Kidney (tissue), 14 donors: ENCODE results near the gene MDGA2. TPM values are rescaled to one million over a fixed set of nuclear protein-coding genes. Genes with fewer than 3 reads are reported as not detected.

ENCODE experiments used
- DNase-seq, 5 donors: peaks; one replicate each; pipeline ENCODE4 v3.0.0-alpha.2; 2013 to 2020
- FAIRE-seq: peaks from 2 replicates; lab custom pipeline; 2012; peaks lifted over from hg19 to GRCh38; lab: Jason Lieb, UNC
- H3K27ac ChIP-seq, 2 donors: one replicate each; pipeline ENCODE4 v1.7.0; 2013; ENCODE audit warnings: low read depth in 2 of 2, low read length in 2 of 2, inconsistent platforms in 1 of 2
- H3K27me3 ChIP-seq: one replicate; pipeline ENCODE4 v1.7.1; 2013; ENCODE audit warnings: low read length, inconsistent platforms; ENCODE audit not compliant: control insufficient read depth, insufficient read depth
- H3K36me3 ChIP-seq, 3 donors: one replicate each; pipeline versions ENCODE4 v1.7.0 to v1.7.1; 2013; ENCODE audit warnings: low read length in 3 of 3, control low read depth in 1 of 3, inconsistent platforms in 1 of 3; ENCODE audit not compliant: insufficient read depth in 3 of 3, control insufficient read depth in 2 of 3
- H3K4me1 ChIP-seq, 3 donors: one replicate each; pipeline versions ENCODE4 v1.7.0 to v1.7.1; 2013; ENCODE audit warnings: low read length in 3 of 3, inconsistent platforms in 1 of 3, low read depth in 1 of 3; ENCODE audit not compliant: control insufficient read depth in 2 of 3, insufficient read depth in 2 of 3
- H3K4me3 ChIP-seq, 3 donors: one replicate each; pipeline versions ENCODE4 v1.7.0 to v1.8.1; 2013; ENCODE audit warnings: low read length in 3 of 3, control low read depth in 1 of 3, inconsistent platforms in 1 of 3
- H3K9ac ChIP-seq, 3 donors: one replicate each; pipeline versions ENCODE4 v1.7.0 to v1.7.1; 2013; ENCODE audit warnings: low read length in 3 of 3, control low read depth in 1 of 3, inconsistent platforms in 1 of 3
- H3K9me3 ChIP-seq, 3 donors: one replicate each; pipeline versions ENCODE4 v1.7.0 to v1.7.1; 2013; ENCODE audit warnings: low read length in 3 of 3, control low read depth in 1 of 3, inconsistent platforms in 1 of 3; ENCODE audit not compliant: control insufficient read depth in 2 of 3, insufficient read depth in 1 of 3
- intact Hi-C: fragments of 100-400 bp; cut with DNase I; formaldehyde crosslinking; loops from one replicate; pipeline ENCODE4 v1.11.1; 2022
- polyA plus RNA-seq: library from polyadenylated mRNA; stranded (reverse); fragments of 350-450 nt; fragmentation: Illumina TruSeq; extraction: RNeasy Lipid Tissue Mini Kit (QIAGEN cat#74804); gene quantifications from one replicate; pipeline ENCODE4 v1.2.3, GENCODE V29; 2014; ENCODE audit warnings: low read depth, low replicate concordance; ENCODE audit not compliant: insufficient read depth
- total RNA-seq: library from RNA; stranded (reverse); fragmentation: NEBNext Ultra II Directional; extraction: Animal tissue kit (Norgen Biotek cat#: 25700); gene quantifications from one replicate; pipeline ENCODE4 v1.2.1, GENCODE V29; 2021
- TF ChIP-seq, protein P1 (sequence below): IDR thresholded peaks from 3 replicates; pipeline ENCODE4 v1.5.1; 2012; ENCODE audit warnings: mild to moderate bottlenecking, moderate library complexity, borderline replicate concordance; ENCODE audit not compliant: insufficient read depth; ENCODE audit errors: extremely low read depth
- donor health status: control.
- donor health status: control.
- donor health status: control.
- donor health status: control.
- donor health status: control.
- donor health status: DM: yes; HTN: yes; CAD: no.
- donor health status: Normal renal cell carcinoma (clear cell type).

Gene MDGA2
- total and polyA plus RNA-seq, 2 donors from 2014 or later: 0.41 TPM; not detected in 1

DNA sequence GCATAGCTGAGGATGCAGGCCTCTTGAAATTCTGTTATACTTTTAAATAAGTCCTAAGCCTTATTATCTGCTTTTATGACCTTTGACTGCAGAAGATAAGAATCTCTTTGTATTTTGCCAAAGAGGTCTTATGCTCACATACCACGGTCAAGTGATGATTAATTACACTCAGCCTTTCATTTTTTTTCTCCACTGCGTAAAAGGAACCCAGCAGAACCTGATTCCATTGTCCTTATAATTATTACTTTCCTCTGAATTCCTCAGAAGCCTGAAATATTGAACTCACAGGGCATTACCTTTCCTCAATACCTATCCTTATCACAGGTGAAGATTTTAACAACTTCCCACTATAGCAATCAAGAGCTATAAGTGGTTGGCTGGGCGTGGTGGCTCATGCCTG, 525.1 kb downstream of the MDGA2 start:
- FAIRE-seq: no peak
- Histone ChIP-seq H3K4me3 (no peak overlapping the region), H3K4me1 (no peaks in the 10 kb centered on the region), H3K27ac (no peak overlapping the region), H3K27me3 (no peaks in the 10 kb centered on the region), H3K36me3 (no peaks in the 10 kb centered on the region), H3K9ac (no peak overlapping the region), H3K9me3 (no peaks in the 10 kb centered on the region)
- TF ChIP-seq, protein P1, sequence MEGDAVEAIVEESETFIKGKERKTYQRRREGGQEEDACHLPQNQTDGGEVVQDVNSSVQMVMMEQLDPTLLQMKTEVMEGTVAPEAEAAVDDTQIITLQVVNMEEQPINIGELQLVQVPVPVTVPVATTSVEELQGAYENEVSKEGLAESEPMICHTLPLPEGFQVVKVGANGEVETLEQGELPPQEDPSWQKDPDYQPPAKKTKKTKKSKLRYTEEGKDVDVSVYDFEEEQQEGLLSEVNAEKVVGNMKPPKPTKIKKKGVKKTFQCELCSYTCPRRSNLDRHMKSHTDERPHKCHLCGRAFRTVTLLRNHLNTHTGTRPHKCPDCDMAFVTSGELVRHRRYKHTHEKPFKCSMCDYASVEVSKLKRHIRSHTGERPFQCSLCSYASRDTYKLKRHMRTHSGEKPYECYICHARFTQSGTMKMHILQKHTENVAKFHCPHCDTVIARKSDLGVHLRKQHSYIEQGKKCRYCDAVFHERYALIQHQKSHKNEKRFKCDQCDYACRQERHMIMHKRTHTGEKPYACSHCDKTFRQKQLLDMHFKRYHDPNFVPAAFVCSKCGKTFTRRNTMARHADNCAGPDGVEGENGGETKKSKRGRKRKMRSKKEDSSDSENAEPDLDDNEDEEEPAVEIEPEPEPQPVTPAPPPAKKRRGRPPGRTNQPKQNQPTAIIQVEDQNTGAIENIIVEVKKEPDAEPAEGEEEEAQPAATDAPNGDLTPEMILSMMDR: no peak
- DNase-seq: no peak
- intact Hi-C loops: no loop called here

DNA sequence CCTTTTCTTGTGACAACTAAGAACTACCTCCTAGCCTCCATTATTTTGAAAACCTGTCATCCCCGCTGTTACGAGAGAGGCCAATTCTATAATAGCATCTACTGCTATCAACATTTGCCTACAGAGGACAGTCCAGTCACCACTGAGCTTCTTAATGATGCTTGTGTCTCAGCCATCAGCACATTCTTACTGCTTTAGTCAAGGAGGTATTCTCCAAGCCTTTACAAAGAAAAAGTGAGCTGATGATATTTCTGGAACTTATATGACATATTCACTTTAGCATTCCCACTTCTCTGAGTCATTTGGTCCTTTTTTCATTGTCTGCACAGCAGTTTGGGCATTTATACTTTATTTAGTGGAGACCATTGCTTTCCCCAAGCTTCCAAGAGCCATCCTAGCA, 526.1 kb downstream of the MDGA2 start:
- no peak overlapping the region for H3K9ac ChIP-seq
- H3K4me3 ChIP-seq: no peak overlapping the region
- no peaks in the 10 kb centered on the region for H3K9me3 ChIP-seq
- no peaks in the 10 kb centered on the region for H3K27me3 ChIP-seq
- H3K4me1 ChIP-seq: no peaks in the 10 kb centered on the region
- TF ChIP-seq, protein P1: no peak
- intact Hi-C loops: no loop called here
- no peaks in the 10 kb centered on the region for H3K36me3 ChIP-seq
- DNase-seq (no peak), FAIRE-seq (no peak)
- no peak overlapping the region for H3K27ac ChIP-seq

DNA sequence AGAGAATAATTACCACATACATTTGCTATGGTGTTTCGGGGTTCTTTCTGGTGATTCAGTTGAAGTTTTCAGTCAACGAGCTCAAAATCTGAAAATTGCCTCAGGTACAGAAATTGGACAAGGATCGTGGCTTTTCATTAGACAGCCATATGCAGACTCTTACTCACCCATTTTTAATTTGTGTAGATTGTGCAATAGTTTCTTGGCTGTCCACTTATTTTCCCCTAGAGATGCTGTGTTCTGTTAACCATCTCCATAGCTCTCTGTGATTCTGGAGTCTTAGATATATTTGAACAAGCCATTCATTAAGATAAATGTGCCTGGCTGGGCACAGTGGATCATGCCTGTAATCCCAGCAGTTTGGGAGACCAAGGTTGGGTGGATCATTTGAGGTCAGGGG, 526.7 kb downstream of the MDGA2 start:
- no peaks in the 10 kb centered on the region for H3K27me3 ChIP-seq
- H3K9ac ChIP-seq: no peak overlapping the region
- no peaks in the 10 kb centered on the region for H3K9me3 ChIP-seq
- no peaks in the 10 kb centered on the region for H3K4me1 ChIP-seq
- intact Hi-C loops: no loop called here
- DNase-seq: no peak
- H3K4me3 ChIP-seq: no peak overlapping the region
- H3K27ac ChIP-seq: no peak overlapping the region
- no peaks in the 10 kb centered on the region for H3K36me3 ChIP-seq
- TF ChIP-seq, protein P1: no peak
- no peak for FAIRE-seq

DNA sequence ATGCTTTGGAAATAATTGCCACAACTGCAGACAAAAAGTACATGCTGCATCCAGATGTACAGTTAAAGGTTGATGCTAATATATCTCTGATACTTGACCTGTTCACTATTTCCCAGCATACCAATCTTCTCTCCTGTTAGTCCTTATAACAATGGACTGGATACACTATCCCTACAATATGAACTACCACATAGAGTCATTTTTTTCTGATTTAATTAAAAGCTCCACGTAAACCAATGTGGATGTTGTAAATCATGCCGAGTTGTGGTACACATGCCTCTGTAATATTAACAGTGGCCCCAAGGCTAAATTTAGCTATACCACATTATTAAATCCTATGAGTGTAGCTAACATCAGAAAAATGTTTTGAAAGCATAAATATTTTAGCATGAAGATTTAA, 554.8 kb downstream of the MDGA2 start:
- Histone ChIP-seq H3K36me3 (no peaks in the 10 kb centered on the region), H3K4me1 (no peaks in the 10 kb centered on the region), H3K9ac (no peak overlapping the region), H3K4me3 (no peak overlapping the region), H3K9me3 (peaks cover 0 to 2% (median 0%) of the 10 kb centered on the region in 3 donors), H3K27ac (no peak overlapping the region), H3K27me3 (no peaks in the 10 kb centered on the region)
- DNase-seq: no peak
- FAIRE-seq: no peak
- TF ChIP-seq, protein P1: no peak
- intact Hi-C loops: no loop called here
